K562 (cell line): ENCODE results near the gene ATP5F1D. TPM values are rescaled to one million over a fixed set of nuclear protein-coding genes. Genes with fewer than 3 reads are reported as not detected.

Experiments
- CBFA2T3 ChIP-seq: fragments of 450-650 bp; IDR thresholded peaks from 2 replicates; pipeline ENCODE4 v1.6.1; 2017
- CEBPB ChIP-seq: fragments of 450-650 bp; IDR thresholded peaks from 2 replicates; pipeline ENCODE4 v1.6.1; 2016; ENCODE audit warnings: missing genetic modification characterization, missing compliant biosample characterization
- CHD1 ChIP-seq: fragments of 200-600 bp; sonication (generic); IDR thresholded peaks from one replicate; pipeline ENCODE4 v1.6.1; 2012; ENCODE audit warnings: mild to moderate bottlenecking, moderate library complexity, low read length, inconsistent platforms
- CSDE1 ChIP-seq, 2 experiments: fragments of 450-650 bp; IDR thresholded peaks; 2 replicates each; pipeline ENCODE4 v1.6.1; 2016; ENCODE audit warnings: mild to moderate bottlenecking in 1 of 2
- ELF4 ChIP-seq: fragments of 450-650 bp; formaldehyde crosslinking; IDR thresholded peaks from 2 replicates; pipeline ENCODE4 v1.4.0; 2022; ENCODE audit warnings: missing genetic modification characterization
- NELFE ChIP-seq: IDR thresholded peaks from 2 replicates; pipeline ENCODE4 v1.6.1; 2011; ENCODE audit warnings: mild to moderate bottlenecking; ENCODE audit not compliant: insufficient read depth, insufficient read length
- PPARD ChIP-seq: fragments of 250-450 bp; sonication (Bioruptor Pico); IDR thresholded peaks from 2 replicates; pipeline ENCODE4 v1.8.0; 2022; ENCODE audit warnings: inconsistent platforms, mild to moderate bottlenecking, moderate library complexity
- RB1 ChIP-seq: fragments of 450-650 bp; IDR thresholded peaks from 2 replicates; pipeline ENCODE4 v1.6.1; 2017; ENCODE audit warnings: low read depth, mild to moderate bottlenecking
- RFX7 ChIP-seq: fragments of 250-450 bp; sonication (Bioruptor Pico); IDR thresholded peaks from 2 replicates; pipeline ENCODE4 v1.5.1; 2021; ENCODE audit warnings: mild to moderate bottlenecking
- SMC3 ChIP-seq: conservative IDR thresholded peaks from 2 replicates; pipeline ENCODE4 v1.6.1; 2011; ENCODE audit warnings: low read depth, low read length, improper control_type of control experiment; ENCODE audit not compliant: insufficient read depth
- SPI1 ChIP-seq: IDR thresholded peaks from 2 replicates; pipeline ENCODE4 v1.6.1; 2011; ENCODE audit warnings: low read depth, low read length, control low read depth, borderline replicate concordance
- ZNF133 ChIP-seq: fragments of 250-450 bp; sonication (Bioruptor Pico); IDR thresholded peaks from 2 replicates; pipeline ENCODE4 v1.4.0; 2020; ENCODE audit warnings: mild to moderate bottlenecking
- ZNF239 ChIP-seq: fragments of 250-450 bp; sonication (Bioruptor Pico); IDR thresholded peaks from 2 replicates; pipeline ENCODE4 v1.4.0; 2020; ENCODE audit warnings: mild to moderate bottlenecking
- ZNF785 ChIP-seq: fragments of 250-450 bp; sonication (Bioruptor Pico); IDR thresholded peaks from 2 replicates; pipeline ENCODE4 v1.4.0; 2020; ENCODE audit warnings: mild to moderate bottlenecking
- polyA plus RNA-seq, 8 experiments: library from polyadenylated mRNA; depleted of rRNA in 4 of 8; stranded (reverse) in 5 of 8; unstranded in 3 of 8; fragments of >200 nt; fragmentation: Nextera tagmentation in 2 of 8; fragmentation: Illumina TruSeq in 1 of 8; extraction: Ambion mirVana in 2 of 8; extraction: Trizol in 1 of 8; gene quantifications; 2 replicates each; pipeline versions ENCODE4 v1.2.1 to v1.2.3, GENCODE V29; 2011 to 2014; ENCODE audit warnings: inconsistent platforms in 1 of 8, missing spikeins in 1 of 8
- total RNA-seq, 7 experiments: library from RNA; depleted of rRNA in 6 of 7; stranded (reverse); fragments of >200 nt in 6 of 7; fragmentation: Illumina TruSeq in 2 of 7; extraction: Trizol in 2 of 7; gene quantifications; 2 replicates each; pipeline versions ENCODE4 v1.2.1 to v1.2.3, GENCODE V29; 2011 to 2021; ENCODE audit warnings: low replicate concordance in 1 of 7
- TF ChIP-seq, protein P1 (sequence below): fragments of 450-650 bp; formaldehyde crosslinking; IDR thresholded peaks from 2 replicates; pipeline ENCODE4 v1.4.0; 2020; ENCODE audit warnings: mild to moderate bottlenecking, moderate library complexity
- TF ChIP-seq, protein P2 (sequence below): fragments of 450-650 bp; IDR thresholded peaks from 2 replicates; pipeline ENCODE4 v1.6.1; 2018; ENCODE audit warnings: mild to moderate bottlenecking, low read depth; ENCODE audit not compliant: partially characterized antibody
- TF ChIP-seq, protein P3 (sequence below), 2 experiments: fragments of 450-650 bp in 1 of 2; sonication (generic) in 1 of 2; formaldehyde crosslinking in 1 of 2; IDR thresholded peaks in 1 of 2; conservative IDR thresholded peaks in 1 of 2; 2 replicates each; pipeline versions ENCODE4 v1.6.1 to v1.8.1; 2016 to 2023; ENCODE audit warnings: mild to moderate bottlenecking in 2 of 2, moderate library complexity in 2 of 2, inconsistent platforms in 1 of 2, missing genetic modification reagents in 1 of 2
- TF ChIP-seq, protein P4 (sequence below): fragments of 200-800 bp; sonication (Bioruptor generic); IDR thresholded peaks from 2 replicates; pipeline ENCODE4 v1.6.1; 2017; ENCODE audit warnings: missing genetic modification characterization, missing compliant biosample characterization
- TF ChIP-seq, protein P5 (sequence below): IDR thresholded peaks from 3 replicates; pipeline ENCODE4 v1.6.1; 2011; ENCODE audit warnings: borderline replicate concordance, mild to moderate bottlenecking; ENCODE audit not compliant: insufficient read length, insufficient read depth
- TF ChIP-seq, protein P6 (sequence below): sonication (generic); formaldehyde crosslinking; IDR thresholded peaks from 2 replicates; pipeline ENCODE4 v1.8.0; 2022; ENCODE audit warnings: missing genetic modification reagents, mild to moderate bottlenecking, moderate library complexity, borderline replicate concordance

ATP5F1D gene
- total and polyA plus RNA-seq, 9 of the 15 experiments (the other 6 are each of a cell fraction or from before 2014, with no cell fraction given): 3.9 to 409 (median 36.8) TPM

DNA sequence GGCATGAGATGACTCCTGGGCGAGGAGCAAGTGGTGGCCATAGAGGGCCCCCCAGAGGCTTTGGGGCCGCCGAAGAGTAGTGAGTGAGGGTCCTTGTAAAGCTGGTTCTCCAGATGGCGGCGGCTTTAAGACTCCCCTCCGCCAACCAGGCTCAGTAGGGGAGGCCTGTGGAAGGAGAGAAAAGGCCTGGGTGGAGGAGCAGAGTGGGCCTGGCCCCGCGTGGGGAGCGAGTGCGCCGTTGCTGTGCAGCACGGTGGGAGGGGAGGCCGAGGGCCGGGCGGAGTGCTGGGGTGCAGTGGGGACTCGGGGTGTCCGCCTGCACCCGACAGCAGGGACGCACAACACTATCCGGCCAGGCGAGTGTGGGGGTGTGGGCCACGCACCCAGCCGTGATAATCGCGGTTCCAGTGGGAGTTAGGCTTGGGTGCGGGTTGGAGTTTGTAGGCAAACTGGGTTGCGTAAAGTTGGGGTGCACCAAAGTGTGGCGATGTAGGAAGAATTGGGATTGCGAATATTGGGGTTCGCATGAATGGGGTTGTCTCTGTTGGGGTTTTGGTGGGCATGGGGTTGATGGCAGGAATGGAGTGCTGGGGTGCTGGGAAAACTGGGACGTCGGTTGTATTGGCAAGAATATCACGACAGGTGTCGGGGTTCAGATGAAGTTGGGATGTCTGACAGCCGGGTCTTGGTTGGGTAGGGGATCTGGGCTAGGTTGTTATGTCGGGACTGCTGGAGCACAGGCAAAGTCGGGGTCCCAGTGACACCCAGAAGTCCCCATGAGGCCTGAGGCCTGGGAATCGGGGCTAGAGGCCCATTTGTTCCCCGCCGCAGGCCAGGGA is 26.9 kb downstream of the ATP5F1D start (continued):
- TF ChIP-seq, protein P1, sequence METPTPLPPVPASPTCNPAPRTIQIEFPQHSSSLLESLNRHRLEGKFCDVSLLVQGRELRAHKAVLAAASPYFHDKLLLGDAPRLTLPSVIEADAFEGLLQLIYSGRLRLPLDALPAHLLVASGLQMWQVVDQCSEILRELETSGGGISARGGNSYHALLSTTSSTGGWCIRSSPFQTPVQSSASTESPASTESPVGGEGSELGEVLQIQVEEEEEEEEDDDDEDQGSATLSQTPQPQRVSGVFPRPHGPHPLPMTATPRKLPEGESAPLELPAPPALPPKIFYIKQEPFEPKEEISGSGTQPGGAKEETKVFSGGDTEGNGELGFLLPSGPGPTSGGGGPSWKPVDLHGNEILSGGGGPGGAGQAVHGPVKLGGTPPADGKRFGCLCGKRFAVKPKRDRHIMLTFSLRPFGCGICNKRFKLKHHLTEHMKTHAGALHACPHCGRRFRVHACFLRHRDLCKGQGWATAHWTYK (CRISPR knock-in tag): no peak
- TF ChIP-seq CBFA2T3: no peak
- TF ChIP-seq NELFE: no peak
- TF ChIP-seq ZNF239: no peak
- no peak for TF ChIP-seq RFX7 (CRISPR knock-in tag)
- TF ChIP-seq, protein P2, sequence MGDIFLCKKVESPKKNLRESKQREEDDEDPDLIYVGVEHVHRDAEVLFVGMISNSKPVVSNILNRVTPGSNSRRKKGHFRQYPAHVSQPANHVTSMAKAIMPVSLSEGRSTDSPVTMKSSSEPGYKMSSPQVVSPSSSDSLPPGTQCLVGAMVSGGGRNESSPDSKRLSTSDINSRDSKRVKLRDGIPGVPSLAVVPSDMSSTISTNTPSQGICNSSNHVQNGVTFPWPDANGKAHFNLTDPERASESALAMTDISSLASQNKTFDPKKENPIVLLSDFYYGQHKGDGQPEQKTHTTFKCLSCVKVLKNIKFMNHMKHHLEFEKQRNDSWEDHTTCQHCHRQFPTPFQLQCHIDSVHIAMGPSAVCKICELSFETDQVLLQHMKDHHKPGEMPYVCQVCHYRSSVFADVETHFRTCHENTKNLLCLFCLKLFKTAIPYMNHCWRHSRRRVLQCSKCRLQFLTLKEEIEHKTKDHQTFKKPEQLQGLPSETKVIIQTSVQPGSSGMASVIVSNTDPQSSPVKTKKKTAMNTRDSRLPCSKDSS: no peak
- no peak for TF ChIP-seq ZNF133
- TF ChIP-seq SMC3: no peak
- TF ChIP-seq, protein P3, sequence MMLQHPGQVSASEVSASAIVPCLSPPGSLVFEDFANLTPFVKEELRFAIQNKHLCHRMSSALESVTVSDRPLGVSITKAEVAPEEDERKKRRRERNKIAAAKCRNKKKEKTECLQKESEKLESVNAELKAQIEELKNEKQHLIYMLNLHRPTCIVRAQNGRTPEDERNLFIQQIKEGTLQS (IDR thresholded peaks at IDR 0.05): no peak
- TF ChIP-seq, protein P3 (CRISPR knock-in tag; conservative IDR thresholded peaks at IDR 0.05): no peak
- TF ChIP-seq ZNF785 (CRISPR knock-in tag): no peak
- TF ChIP-seq PPARD (CRISPR knock-in tag): no peak
- 0 out of 4 replicates have a peak, but pooled peaks of 1 of the 2 experiments have one; percentile 35 for TF ChIP-seq CSDE1 (IDR thresholded peaks at IDR 0.05)
- no peak for TF ChIP-seq RB1
- TF ChIP-seq SPI1: no peak
- TF ChIP-seq CHD1: no peak
- peak; percentile 63; the same call in 1 of the 2 replicates for TF ChIP-seq CEBPB
- TF ChIP-seq ELF4 (CRISPR knock-in tag): no peak
- TF ChIP-seq, protein P4, sequence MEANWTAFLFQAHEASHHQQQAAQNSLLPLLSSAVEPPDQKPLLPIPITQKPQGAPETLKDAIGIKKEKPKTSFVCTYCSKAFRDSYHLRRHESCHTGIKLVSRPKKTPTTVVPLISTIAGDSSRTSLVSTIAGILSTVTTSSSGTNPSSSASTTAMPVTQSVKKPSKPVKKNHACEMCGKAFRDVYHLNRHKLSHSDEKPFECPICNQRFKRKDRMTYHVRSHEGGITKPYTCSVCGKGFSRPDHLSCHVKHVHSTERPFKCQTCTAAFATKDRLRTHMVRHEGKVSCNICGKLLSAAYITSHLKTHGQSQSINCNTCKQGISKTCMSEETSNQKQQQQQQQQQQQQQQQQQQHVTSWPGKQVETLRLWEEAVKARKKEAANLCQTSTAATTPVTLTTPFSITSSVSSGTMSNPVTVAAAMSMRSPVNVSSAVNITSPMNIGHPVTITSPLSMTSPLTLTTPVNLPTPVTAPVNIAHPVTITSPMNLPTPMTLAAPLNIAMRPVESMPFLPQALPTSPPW (CRISPR knock-in tag): no peak
- TF ChIP-seq, protein P5, sequence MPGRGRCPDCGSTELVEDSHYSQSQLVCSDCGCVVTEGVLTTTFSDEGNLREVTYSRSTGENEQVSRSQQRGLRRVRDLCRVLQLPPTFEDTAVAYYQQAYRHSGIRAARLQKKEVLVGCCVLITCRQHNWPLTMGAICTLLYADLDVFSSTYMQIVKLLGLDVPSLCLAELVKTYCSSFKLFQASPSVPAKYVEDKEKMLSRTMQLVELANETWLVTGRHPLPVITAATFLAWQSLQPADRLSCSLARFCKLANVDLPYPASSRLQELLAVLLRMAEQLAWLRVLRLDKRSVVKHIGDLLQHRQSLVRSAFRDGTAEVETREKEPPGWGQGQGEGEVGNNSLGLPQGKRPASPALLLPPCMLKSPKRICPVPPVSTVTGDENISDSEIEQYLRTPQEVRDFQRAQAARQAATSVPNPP: no peak
- TF ChIP-seq, protein P6, sequence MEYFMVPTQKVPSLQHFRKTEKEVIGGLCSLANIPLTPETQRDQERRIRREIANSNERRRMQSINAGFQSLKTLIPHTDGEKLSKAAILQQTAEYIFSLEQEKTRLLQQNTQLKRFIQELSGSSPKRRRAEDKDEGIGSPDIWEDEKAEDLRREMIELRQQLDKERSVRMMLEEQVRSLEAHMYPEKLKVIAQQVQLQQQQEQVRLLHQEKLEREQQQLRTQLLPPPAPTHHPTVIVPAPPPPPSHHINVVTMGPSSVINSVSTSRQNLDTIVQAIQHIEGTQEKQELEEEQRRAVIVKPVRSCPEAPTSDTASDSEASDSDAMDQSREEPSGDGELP (CRISPR knock-in tag): no peak
